ENCODE data around the gene SMARCA4.

The SMARCA4 gene

GRCh38 chr19:11021760-11022144 lies 60.9 kb downstream of the SMARCA4 start:
- H3K4me3 ChIP-seq (ENCODE audit: low read depth, low read length), result no peak overlapping the region
- TF ChIP-seq CTCF (IDR thresholded peaks at IDR 0.05; ENCODE audit: low read depth, low read length), result no peak

DNA sequence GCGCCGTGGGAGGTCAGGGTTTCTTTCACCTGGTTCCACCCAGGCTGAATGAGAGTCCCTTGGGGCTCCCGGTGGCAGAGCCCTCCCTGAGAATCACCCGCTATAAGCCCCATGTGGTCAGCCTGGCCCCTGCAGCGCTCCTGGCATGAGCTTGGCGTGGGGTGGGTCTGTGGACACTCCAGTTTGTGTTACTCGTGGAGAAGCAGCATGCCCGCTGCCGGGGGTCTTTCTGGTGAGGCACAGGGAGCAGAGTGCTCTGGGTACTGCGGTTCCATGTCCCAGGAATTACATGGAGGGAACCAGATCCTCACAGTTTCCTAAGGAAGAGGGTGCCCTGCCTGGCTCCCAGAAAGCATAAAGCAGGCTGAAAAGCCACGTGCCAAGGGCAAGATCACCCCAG lies 62.2 kb downstream of the SMARCA4 start:
- TF ChIP-seq CTCF (IDR thresholded peaks at IDR 0.05; ENCODE audit: low read depth, low read length), result no peak
- no peak overlapping the region for H3K4me3 ChIP-seq (ENCODE audit: low read depth, low read length)

DNA sequence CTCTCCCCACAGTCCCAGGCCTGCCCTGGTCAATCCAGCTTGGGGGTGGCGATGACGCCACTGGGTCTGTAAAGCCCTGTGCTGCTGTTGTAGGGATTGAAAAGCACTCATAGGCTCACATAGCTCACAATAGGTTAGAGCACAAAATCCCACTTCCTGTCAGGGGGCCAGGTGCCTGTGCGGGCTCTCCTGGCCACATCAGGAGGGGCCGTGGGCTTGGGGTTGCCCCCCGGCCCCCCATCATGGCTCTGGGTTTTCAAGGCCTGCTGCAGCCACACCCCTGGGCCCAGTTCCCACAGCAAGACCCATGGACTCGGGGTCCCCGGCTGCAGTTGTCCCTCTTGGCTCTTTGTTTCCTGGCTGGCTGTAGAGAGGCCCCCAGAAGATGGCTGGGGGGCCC lies 62.9 kb downstream of the SMARCA4 start:
- TF ChIP-seq CTCF (IDR thresholded peaks at IDR 0.05; ENCODE audit: low read depth, low read length), result no peak
- no peak overlapping the region for H3K4me3 ChIP-seq (ENCODE audit: low read depth, low read length)

GRCh38 chr19:11024259-11024658 lies 63.4 kb downstream of the SMARCA4 start:
- no peak overlapping the region for H3K4me3 ChIP-seq (ENCODE audit: low read depth, low read length)
- TF ChIP-seq CTCF (IDR thresholded peaks at IDR 0.05; ENCODE audit: low read depth, low read length), result no peak

GRCh38 chr19:11025006-11025405 lies 64.2 kb downstream of the SMARCA4 start:
- TF ChIP-seq CTCF (IDR thresholded peaks at IDR 0.05; ENCODE audit: low read depth, low read length), result no peak

GRCh38 chr19:11025445-11025844 lies 64.6 kb downstream of the SMARCA4 start:
- TF ChIP-seq CTCF (IDR thresholded peaks at IDR 0.05; ENCODE audit: low read depth, low read length), result no peak
- no peak overlapping the region for H3K4me3 ChIP-seq (ENCODE audit: low read depth, low read length)

More at GRCh38 chr19:11025006-11025405, 64.2 kb downstream of the SMARCA4 start:
- H3K4me3 ChIP-seq (ENCODE audit: low read depth, low read length), result no peak overlapping the region

GRCh38 chr19:11025997-11026396 lies 65.2 kb downstream of the SMARCA4 start:
- no peak for TF ChIP-seq CTCF (IDR thresholded peaks at IDR 0.05; ENCODE audit: low read depth, low read length)
- H3K4me3 ChIP-seq (ENCODE audit: low read depth, low read length), result no peak overlapping the region
